ENCODE measurements around the gene FGD2. TPM values are rescaled to one million over a fixed set of nuclear protein-coding genes. Genes with fewer than 3 reads are reported as not detected.

FGD2 gene
- total RNA-seq, 1 experiment from 2014 or later = 0.13 TPM

GRCh38 chr6:37060195-37060559, 54.7 kb downstream of the FGD2 start:
- H2BK15ac ChIP-seq (ENCODE audit: low read depth, low read length) = no peak overlapping the region
- no peaks in the 10 kb centered on the region for H3K27me3 Mint-ChIP-seq (ENCODE audit: low read depth)
- no peaks in the 10 kb centered on the region for H3K27me3 ChIP-seq (ENCODE audit: insufficient read depth, low read length)
- no peak overlapping the region for H3K4ac ChIP-seq (ENCODE audit: low read depth, low read length)
- no peak overlapping the region for H2AFZ ChIP-seq (ENCODE audit: low read length)
- peak overlapping the region; percentile 99; a peak in 6 of 7 replicates for H3K27ac Mint-ChIP-seq
- H3K56ac ChIP-seq (ENCODE audit: insufficient read length, low read depth, low read length) = no peak overlapping the region
- H2BK5ac ChIP-seq (ENCODE audit: insufficient read length, low read length) = no peak overlapping the region
- peaks cover 47 to 49% of the 10 kb centered on the region in 2 experiments for H3K4me1 Mint-ChIP-seq
- peaks cover 7% of the 10 kb centered on the region; the same call in 1 of the 2 replicates for H3K4me1 ChIP-seq (ENCODE audit: insufficient read depth, low read length)
- no peak overlapping the region for H3K23ac ChIP-seq (ENCODE audit: insufficient read length, low read depth, low read length)
- H2BK20ac ChIP-seq (ENCODE audit: low read depth, low read length, poor library complexity, severe bottlenecking) = no peak overlapping the region
- H3K18ac ChIP-seq (ENCODE audit: insufficient read length, low read depth, low read length) = no peak overlapping the region
- H4K91ac ChIP-seq (ENCODE audit: insufficient read length, low read depth, low read length) = no peak overlapping the region
- H3K4me3 Mint-ChIP-seq = no peak overlapping the region
- WGBS (ENCODE audit: extremely low coverage, insufficient read length, low lambda C conversion rate) = no CpG with 5 or more reads among the region's 4 CpGs
- TF ChIP-seq CTCF (conservative IDR thresholded peaks at IDR 0.05) = no peak
- H3T11ph ChIP-seq (ENCODE audit: low read length) = no peak overlapping the region
- H2BK12ac ChIP-seq (ENCODE audit: insufficient read length, low read depth, low read length) = no peak overlapping the region
- no peaks in the 10 kb centered on the region for H3K79me1 ChIP-seq (ENCODE audit: insufficient read depth, low read depth, low read length, poor library complexity, severe bottlenecking)
- H3K36me3 Mint-ChIP-seq (ENCODE audit: insufficient read depth in 1 of 3, low read depth in 3 of 3) = no peaks in the 10 kb centered on the region
- no peak overlapping the region for H3K14ac ChIP-seq (ENCODE audit: insufficient read depth, low read length)
- no peak overlapping the region for H2BK120ac ChIP-seq (ENCODE audit: low read depth, low read length, poor library complexity, severe bottlenecking)
- no peak overlapping the region for H3K9ac ChIP-seq (ENCODE audit: extremely low read depth, insufficient read length, low read length)
- no peaks in the 10 kb centered on the region for H4K20me1 ChIP-seq (ENCODE audit: control insufficient read depth, insufficient read depth, insufficient read length)
- no peaks in the 10 kb centered on the region for H3K79me2 ChIP-seq (ENCODE audit: insufficient read depth, low read length)
- H2AK5ac ChIP-seq (ENCODE audit: insufficient read length, low read length) = no peak overlapping the region
- no peak for DNase-seq
- H3K27ac ChIP-seq (ENCODE audit: insufficient read length, low read depth, low read length) = no peak overlapping the region
- H3K9me3 ChIP-seq (ENCODE audit: control insufficient read depth, low read depth, low read length) = no peaks in the 10 kb centered on the region
- H3K9me3 Mint-ChIP-seq = no peaks in the 10 kb centered on the region
- no peak overlapping the region for H3K4me2 ChIP-seq (ENCODE audit: insufficient read depth, insufficient read length, low read length)
- no peaks in the 10 kb centered on the region for H3K23me2 ChIP-seq (ENCODE audit: insufficient read length, low read depth, low read length, poor library complexity, severe bottlenecking)
- no peak overlapping the region for H4K5ac ChIP-seq (ENCODE audit: insufficient read length, low read depth, low read length)
- H4K8ac ChIP-seq (replicated peaks; ENCODE audit: insufficient read length, low read depth, low read length) = no peak overlapping the region
